GM18873 (cell line): ENCODE measurements around the gene BLTP3B.

Source experiments
- ATAC-seq: cut with Tn5 transposase; IDR thresholded peaks from one replicate; pipeline ENCODE4 v1.9.1; 2021; ENCODE audit warnings: mild to moderate bottlenecking, moderate library complexity, moderate number of reproducible peaks; ENCODE audit not compliant: unreplicated experiment, low FRiP score

Gene BLTP3B

DNA sequence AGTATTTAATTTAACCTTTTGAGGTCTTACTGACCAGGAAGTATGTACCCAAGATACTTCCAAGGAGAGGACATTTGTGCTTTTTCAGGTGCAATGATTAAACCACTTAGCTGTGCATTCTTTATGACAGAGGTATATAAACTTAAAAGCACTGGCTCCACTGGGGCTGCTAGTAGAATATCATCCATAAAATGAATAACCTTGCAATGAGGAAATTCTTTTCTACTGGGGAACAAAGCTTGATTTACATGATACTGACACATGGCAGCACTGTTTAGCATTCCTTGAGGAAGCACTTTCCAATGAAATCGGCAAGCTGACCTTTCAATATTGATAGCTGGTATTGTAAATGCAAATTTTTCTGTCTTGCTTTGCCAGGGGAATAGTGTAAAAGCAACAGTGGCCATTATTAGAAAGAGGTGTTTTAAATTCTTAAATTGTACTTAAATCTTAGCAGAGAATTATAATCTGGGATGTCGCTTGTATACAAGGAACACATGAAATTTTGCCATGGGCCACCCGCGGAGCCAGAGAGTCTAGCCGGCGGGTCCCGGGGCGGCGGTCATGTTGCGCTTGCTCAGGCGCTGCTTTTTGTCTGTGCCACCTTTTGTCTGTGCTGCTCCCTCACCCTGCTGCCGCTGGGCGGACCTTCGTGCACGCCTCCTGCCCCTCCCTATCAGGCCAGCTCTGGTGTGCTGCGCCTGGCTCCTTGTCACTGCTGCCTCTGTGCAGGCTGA lies 20.9 kb upstream of the BLTP3B start:
- peak; percentile 95 for ATAC-seq

GRCh38 chr12:100159391-100160104 lies 16.9 kb upstream of the BLTP3B start:
- no peak for ATAC-seq

GRCh38 chr12:100158535-100158934 lies 15.9 kb upstream of the BLTP3B start:
- no peak for ATAC-seq

DNA sequence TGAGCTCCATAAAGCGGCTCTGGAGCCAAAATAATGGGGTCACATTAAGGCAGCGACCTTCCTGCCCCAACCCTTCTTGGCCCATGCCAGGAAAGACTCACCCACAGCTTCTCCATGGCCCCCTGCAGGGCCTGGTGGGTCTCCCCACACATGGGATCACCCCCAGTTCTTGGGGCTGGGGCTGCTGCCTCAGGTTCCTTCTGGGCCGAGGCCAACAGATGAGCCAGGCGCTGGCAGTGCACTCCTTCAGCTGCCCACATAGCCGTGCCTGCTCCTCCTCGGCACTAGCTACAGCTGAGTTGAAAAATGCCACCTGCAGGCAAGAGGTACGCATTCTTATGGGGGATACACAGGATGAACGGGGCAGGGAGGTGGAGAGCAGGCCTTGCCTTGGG lies 14.8 kb upstream of the BLTP3B start:
- ATAC-seq: no peak

DNA sequence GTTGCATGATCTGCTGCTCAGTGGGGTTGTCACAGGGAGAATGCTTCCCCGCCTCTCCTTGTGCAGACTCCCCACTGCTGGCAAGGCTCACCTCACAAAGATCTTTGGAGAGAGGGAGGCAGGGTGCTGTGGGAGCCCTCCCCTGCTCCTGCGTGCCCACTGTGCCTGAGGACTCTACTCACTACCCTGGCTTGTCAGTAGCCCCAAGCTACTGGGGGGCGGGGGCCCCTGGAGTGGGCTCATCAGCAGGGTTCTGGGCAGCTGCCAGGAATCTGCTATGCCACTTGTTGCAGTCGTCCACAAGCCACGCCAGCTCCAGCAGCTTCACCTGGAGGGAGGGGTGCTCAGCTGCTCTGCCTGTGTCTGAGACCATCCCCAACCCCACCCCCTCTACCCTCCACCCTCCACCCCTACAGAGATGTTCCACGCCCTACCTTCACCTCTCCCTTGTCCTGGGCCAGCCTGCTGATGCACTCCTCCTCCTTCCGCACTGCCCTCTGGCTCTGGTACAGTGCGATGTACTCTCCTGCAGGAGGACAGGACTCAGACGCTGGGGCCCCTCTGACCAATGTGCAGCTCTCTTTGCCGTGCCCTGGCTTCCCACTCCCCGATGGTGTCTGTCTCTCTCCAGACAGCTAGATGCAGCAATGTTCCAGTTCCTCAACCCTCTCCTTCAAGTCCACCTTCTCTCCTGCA lies 14.2 kb upstream of the BLTP3B start:
- ATAC-seq: no peak

DNA sequence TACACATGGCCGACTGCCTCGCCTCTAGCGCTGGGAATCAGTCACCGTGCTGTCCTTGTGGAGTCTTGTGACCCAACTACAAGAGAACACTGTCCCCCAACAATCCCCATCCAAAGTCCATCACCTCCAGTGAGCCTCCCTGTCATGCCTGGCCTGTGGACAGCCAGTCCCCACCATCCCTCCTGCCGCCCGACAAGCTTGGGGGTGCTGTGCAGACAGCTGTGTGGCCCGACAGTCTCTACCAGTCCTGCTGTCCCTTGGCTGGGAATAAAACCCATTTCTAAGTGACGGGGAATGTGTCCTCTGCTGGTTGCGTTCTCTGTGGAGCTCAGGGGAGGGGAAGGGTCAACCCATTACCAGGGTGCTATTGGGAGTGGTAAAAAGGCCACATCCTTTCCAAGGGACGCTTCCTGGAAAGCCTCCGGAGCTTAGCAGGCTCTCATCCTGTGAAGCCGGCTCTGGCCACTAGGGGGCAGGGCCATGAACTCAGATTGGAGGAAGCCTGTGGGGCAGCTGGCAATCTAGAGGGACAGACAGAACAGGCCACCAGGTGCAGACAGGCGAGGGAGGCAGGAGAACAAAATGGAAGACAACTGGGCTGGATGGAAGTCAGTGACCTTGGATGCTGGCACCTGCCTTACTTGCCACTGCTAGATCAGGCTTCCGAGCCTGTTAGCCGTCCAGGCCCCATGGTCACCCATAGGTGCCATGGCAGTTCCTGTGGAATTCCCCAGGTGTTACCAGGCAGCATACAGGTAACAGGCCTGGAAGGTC lies 12.0 kb upstream of the BLTP3B start:
- peak; percentile 58 for ATAC-seq

GRCh38 chr12:100153131-100153530 lies 10.5 kb upstream of the BLTP3B start:
- no peak for ATAC-seq

DNA sequence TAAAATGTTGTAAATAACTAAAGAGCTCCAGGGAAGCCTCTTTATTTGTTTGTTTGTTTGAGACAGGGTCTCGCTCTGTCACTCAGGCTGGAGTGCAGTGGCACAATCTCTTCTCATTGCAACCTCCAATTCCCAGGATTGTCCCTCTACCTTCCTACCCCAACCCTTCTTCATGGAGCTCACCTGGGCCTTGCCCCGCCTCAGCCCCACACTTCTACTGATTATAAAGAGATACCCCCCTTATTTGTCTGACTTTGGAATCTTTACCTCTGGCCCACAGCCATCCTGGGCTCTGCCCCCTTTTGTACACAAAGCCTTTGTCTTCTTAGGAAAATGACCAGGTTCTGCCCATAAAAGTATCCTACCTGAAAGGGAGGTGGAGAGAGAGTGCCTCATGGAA lies 9.1 kb upstream of the BLTP3B start:
- no peak for ATAC-seq

DNA sequence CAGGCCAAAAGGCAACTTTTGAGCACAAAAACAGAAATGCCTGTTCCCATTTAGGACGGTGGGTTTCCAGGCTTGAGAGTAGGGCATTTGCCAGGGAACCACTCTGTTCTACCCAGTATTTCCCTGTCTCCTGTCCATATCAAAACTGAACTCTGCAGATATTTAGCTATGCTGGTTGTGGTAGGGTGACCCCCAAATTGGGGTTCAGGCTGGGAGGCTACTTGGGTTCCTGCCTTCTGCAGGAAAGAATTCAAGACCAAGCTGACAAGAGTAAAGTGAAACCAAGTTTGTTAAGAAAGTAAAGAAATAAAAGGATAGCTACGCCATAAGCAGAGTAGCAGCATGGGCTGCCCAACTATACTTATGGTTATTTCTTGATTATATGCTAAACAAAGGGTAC lies 3.6 kb upstream of the BLTP3B start:
- ATAC-seq: no peak

DNA sequence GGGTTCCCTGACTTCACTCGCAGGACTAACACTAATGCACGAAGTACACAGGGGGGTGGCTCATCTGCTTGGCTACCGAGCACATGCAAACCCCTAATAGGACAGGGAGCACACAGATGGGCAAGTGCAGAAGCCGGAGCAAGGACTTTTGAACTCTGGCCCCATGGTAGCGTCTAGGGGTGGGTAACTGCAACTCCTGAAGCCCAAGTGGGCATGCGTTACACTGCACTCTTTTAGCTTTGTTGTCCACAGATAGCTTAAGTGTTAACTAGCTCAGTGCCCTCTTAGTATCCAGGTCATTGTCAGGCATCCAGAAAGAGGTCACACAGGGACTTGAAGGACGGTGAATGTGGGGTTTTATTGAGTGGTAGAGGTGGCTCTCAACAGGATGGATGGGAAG lies 3.0 kb upstream of the BLTP3B start:
- no peak for ATAC-seq

DNA sequence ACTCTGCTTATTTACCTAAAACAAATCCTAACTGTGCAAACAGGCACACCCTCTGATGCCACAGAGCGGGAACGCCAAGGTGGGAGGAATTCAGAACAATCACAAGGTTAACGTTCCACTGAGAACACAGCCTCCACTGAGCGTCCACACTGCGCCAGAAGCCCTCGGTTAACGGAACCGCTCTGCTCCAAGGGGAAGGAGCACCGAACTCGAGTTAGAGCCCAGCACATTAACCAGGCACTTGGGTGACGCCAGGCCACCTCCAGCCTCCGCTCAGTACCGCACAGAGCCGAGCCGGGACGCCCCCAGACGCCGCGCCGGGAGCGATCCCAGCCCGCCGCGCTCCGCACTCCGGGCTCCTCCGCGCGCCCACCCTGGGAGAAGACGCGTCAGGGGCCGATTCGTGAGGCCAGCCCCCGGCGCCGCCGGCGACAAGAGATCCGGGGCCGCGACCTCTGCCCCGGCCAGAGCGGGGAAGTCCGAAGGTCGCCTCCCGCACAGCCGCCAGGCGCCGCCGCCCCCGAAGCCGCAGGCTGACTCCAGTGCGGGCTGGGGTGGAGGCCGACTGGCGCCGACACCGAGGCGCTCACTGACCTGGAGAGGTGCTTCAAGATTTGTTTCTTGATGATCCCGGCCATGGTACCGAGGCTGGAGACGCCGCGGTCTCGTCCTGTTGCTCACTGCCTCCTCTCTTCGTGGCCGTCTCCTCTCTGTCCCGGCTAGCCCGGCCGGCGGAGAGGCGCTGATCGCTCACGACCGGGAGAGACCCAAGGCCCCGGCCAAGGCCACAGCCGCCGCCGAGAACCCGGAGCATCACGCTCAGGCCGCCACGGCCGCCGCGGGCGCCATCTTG lies 450 bp downstream of the BLTP3B start:
- peak; percentile 35 for ATAC-seq

DNA sequence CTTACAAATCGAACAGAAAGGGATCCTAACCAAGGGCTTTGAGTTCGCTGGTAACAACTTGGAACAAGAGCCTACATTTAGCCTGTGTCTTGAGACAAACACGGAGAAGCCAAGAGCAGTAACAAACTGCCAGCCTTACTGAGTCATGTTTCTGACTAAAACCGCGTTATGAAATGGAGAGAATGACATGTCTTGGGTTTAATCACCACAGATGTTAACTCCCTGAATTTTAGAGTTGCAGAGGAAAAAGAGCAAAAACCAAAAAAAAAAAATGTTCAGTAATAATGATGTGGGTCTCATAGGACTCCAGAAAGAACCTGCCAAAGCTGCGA lies 1.0 kb downstream of the BLTP3B start:
- ATAC-seq: peak; percentile 35

- no peak for ATAC-seq
These were observed 3.9 kb downstream of the BLTP3B start for GRCh38 chr12:100138803-100139098.

GRCh38 chr12:100138048-100138802 lies 4.4 kb downstream of the BLTP3B start:
- no peak for ATAC-seq

- no peak for ATAC-seq
These were observed 9.5 kb downstream of the BLTP3B start for GRCh38 chr12:100133200-100133599.

GRCh38 chr12:100128512-100128908 lies 14.2 kb downstream of the BLTP3B start:
- ATAC-seq: no peak

DNA sequence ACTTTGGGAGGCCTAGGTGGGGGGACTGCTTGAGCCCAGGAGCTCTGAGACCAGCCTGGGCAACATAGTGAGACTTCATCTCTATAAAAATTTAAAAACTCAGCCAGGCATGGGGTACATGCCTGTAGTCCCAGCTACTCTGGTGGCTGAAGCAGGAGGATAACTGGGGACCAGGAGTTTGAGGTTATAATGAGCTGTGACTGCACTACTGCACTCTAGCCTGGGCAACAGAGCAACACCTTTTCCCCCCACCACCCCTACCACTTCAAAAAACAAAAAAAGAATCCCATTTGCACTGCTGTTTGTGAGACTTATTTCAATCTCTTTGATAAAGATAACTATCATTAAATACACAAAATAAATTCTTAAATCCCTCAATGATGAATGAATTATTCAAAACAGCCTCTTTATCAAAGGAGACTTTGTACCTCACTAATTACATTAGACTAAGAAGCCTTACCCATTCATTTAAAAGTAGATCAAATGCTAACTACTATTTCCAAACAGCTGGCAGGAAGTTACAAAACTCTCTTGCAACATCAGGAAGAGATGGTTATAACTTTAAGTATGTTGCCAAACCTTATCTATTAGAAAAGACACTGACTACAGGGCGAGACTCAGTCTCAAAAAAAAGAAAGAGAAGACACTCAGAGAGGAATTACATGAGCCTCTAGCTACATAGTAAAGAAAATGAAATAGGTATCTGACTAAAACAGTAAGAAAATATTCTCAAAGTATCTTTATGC lies 14.7 kb downstream of the BLTP3B start:
- ATAC-seq: no peak

DNA sequence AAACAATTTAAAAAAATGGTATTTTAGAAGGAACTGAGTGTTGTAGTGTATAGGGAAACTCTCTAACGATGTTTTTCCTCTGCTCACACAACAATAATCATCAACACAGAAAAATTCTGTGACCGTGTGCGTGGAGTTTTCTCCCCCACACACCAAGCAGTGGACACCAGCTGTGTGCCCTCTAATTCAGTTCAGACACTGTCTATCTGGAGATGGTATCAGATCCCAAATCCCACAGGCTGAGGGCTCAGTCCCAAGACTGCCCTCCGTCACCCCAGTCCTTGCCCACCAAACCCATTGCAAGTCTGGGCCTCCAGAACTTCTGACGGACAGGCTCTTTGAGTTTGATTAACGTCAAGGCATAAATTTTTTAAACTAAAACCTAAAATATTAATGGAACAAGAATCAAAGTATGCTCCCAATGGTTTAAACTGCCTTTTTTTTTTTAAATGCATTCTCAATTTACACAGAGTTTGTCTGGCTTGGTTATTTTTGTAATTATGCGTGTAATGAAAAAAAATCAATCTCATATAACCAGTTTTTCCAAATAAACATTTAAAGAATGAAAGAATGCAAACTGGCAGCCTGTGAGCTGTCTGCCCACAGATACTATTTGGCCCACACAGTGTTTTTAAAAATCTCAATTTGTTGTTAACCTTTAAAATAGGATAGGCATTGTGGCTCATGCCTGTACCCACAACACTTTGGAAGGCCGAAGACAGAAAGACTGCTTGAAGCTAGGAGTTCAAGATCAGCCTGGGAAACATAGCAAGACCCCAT lies 19.2 kb downstream of the BLTP3B start:
- no peak for ATAC-seq
